Psoas muscle (tissue), 8 donors: Measurements from ENCODE around the gene LGR5. TPM values are rescaled to one million over a fixed set of nuclear protein-coding genes. Genes with fewer than 3 reads are reported as not detected.

Source experiments
- ATAC-seq, 4 donors: fragments of 200-7000 bp; cut with Tn5 transposase; one replicate each; pipeline ENCODE4 v1.9.1; 2020; ENCODE audit warnings: moderate library complexity in 3 of 4, mild to moderate bottlenecking in 2 of 4
- DNase-seq, 2 donors: peaks; one replicate each; pipeline ENCODE4 v3.0.0-alpha.2; 2020
- H3K27ac ChIP-seq: fragments of 200-600 bp; one replicate; pipeline ENCODE4 v1.8.0; 2022
- H3K27me3 ChIP-seq, 3 donors: fragments of 200-600 bp in 1 of 3; one replicate each; pipeline versions ENCODE4 v1.6.1 to v1.8.0; 2013 to 2022; ENCODE audit warnings: low read length in 2 of 3, mild to moderate bottlenecking in 2 of 3, moderate library complexity in 1 of 3; ENCODE audit not compliant: insufficient read depth in 3 of 3
- H3K36me3 ChIP-seq, 2 donors: fragments of 200-600 bp in 1 of 2; one replicate each; pipeline versions ENCODE4 v1.6.1 to v1.8.0; 2013 to 2022; ENCODE audit warnings: low read depth in 1 of 2, mild to moderate bottlenecking in 1 of 2, moderate library complexity in 1 of 2; ENCODE audit not compliant: insufficient read depth in 1 of 2
- H3K4me1 ChIP-seq: fragments of 200-600 bp; one replicate; pipeline ENCODE4 v1.8.0; 2022
- H3K4me3 ChIP-seq: fragments of 200-600 bp; one replicate; pipeline ENCODE4 v1.8.0; 2022; ENCODE audit warnings: mild to moderate bottlenecking
- H3K9me3 ChIP-seq: fragments of 200-600 bp; one replicate; pipeline ENCODE4 v1.8.0; 2022
- CTCF ChIP-seq: fragments of 200-600 bp; IDR thresholded peaks from one replicate; pipeline ENCODE4 v1.8.0; 2022; ENCODE audit warnings: antibody characterized with exemption
- WGBS, 3 donors: extraction: QIAGEN DNeasy Blood & Tissue Kit; methylation state at CpG; one replicate each; pipeline versions ENCODE4 v1.1.6 to v1.1.7; 2013; 5-methylcytosine and 5-hydroxymethylcytosine counted together
- intact Hi-C, 2 donors: fragments of 100-400 bp; cut with DNase I; formaldehyde crosslinking; loops; one replicate each; pipeline versions ENCODE4 v1.11.0 to v1.14.2; 2022
- polyA plus RNA-seq, 3 donors: library from polyadenylated mRNA; stranded (reverse); fragments of 200-250 nt; gene quantifications; one replicate each; pipeline ENCODE4 v1.2.3, GENCODE V29; 2013
- total RNA-seq, 4 donors: library from RNA; stranded (reverse); fragmentation: NEBNext Ultra II Directional in 2 of 4; extraction: Animal tissue kit (Norgen Biotek cat#: 25700) in 2 of 4; gene quantifications; one replicate each; pipeline versions ENCODE4 v1.2.1 to v1.2.4, GENCODE V29; 2021 to 2023
- donor health status: healthy with polysubstance abuse.
- donor health status: DM: no; HTN: no; CAD: no; lungs with moderate emphysema.
- donor health status: Bipolar disorder and iron deficiency.
- donor health status: healthy.
- donor health status: DM: yes; HTN: yes; CAD: no.
- donor health status: DM: no; HTN: no; CAD: no.
- donor health status: DM: no; HTN: no; CAD: no.
- donor health status: DM: yes; HTN: yes; CAD: no.

The LGR5 gene
- total and polyA plus RNA-seq, 7 donors, result 0.04 to 19.5 (median 4.9) TPM

- peaks cover 8 to 78% of the 10 kb centered on the region in 2 donors for H3K36me3 ChIP-seq
Measured at GRCh38 chr12:71607494-71608330, 168.1 kb downstream of the LGR5 start.

GRCh38 chr12:71610031-71610795, 170.6 kb downstream of the LGR5 start:
- peaks cover 12 to 100% of the 10 kb centered on the region in 2 donors for H3K36me3 ChIP-seq

More at GRCh38 chr12:71607494-71608330, 168.1 kb downstream of the LGR5 start:
- no peak for ATAC-seq
- TF ChIP-seq CTCF, result no peak
- no peak overlapping the region for H3K27ac ChIP-seq
- intact Hi-C loops, result no loop called here
- 92 to 97% (median 96%) methylated on average over 4 of the region's 4 CpGs for WGBS, 3 donors
- H3K27me3 ChIP-seq, result no peaks in the 10 kb centered on the region
- H3K4me3 ChIP-seq, result no peak overlapping the region
- H3K9me3 ChIP-seq, result no peaks in the 10 kb centered on the region
- no peak for DNase-seq
- H3K4me1 ChIP-seq, result no peaks in the 10 kb centered on the region

GRCh38 chr12:71621938-71622337, 182.3 kb downstream of the LGR5 start:
- Histone ChIP-seq H3K27ac (no peak overlapping the region), H3K4me1 (peaks cover 3% of the 10 kb centered on the region), H3K9me3 (no peaks in the 10 kb centered on the region), H3K27me3 (no peaks in the 10 kb centered on the region), H3K36me3 (peaks cover 10 to 100% of the 10 kb centered on the region in 2 donors), H3K4me3 (no peak overlapping the region)
- DNase-seq (no peak), ATAC-seq (no peak)
- intact Hi-C loops, result loop anchor here (5.0 to 10.0 kb wide), 2 partner anchors 35 to 283 kb away; no protein-coding TSS in a partner anchor
- no peak for TF ChIP-seq CTCF
- WGBS, 3 donors, result 98 to 100% (median 100%) methylated on average over 1 of the region's 1 CpG

More at GRCh38 chr12:71610031-71610795, 170.6 kb downstream of the LGR5 start:
- Histone ChIP-seq H3K4me3 (no peak overlapping the region), H3K9me3 (no peaks in the 10 kb centered on the region), H3K27ac (no peak overlapping the region), H3K4me1 (no peaks in the 10 kb centered on the region), H3K27me3 (no peaks in the 10 kb centered on the region)
- TF ChIP-seq CTCF, result no peak
- WGBS, 3 donors, result 69 to 80% (median 73%) methylated on average over 6 of the region's 6 CpGs
- ATAC-seq, result no peak
- DNase-seq, result no peak
- intact Hi-C loops, result no loop called here

GRCh38 chr12:71625476-71625875, 185.9 kb downstream of the LGR5 start:
- no peak for ATAC-seq
- no peak for TF ChIP-seq CTCF
- peaks cover 3% of the 10 kb centered on the region for H3K4me1 ChIP-seq
- H3K9me3 ChIP-seq, result no peaks in the 10 kb centered on the region
- no peak overlapping the region for H3K4me3 ChIP-seq
- intact Hi-C loops, result loop anchor here in 1 of 2 donors (10.0 kb wide), 1 partner anchor 279 kb away; no protein-coding TSS in a partner anchor
- WGBS, 3 donors, result 90 to 97% (median 96%) methylated on average over 2 of the region's 2 CpGs
- H3K36me3 ChIP-seq, result peaks cover 10 to 100% of the 10 kb centered on the region in 2 donors
- DNase-seq, result no peak
- no peak overlapping the region for H3K27ac ChIP-seq
- no peaks in the 10 kb centered on the region for H3K27me3 ChIP-seq
